Smooth muscle cell of trachea (primary cell): ENCODE measurements around the gene ZIC2. TPM values are rescaled to one million over a fixed set of nuclear protein-coding genes. Genes with fewer than 3 reads are reported as not detected.

Source experiments
- total RNA-seq: library from RNA; depleted of rRNA; stranded (reverse); fragments of >200 nt; gene quantifications from 2 replicates; pipeline ENCODE4 v1.2.1, GENCODE V29; 2014

Gene ZIC2
- under 0.01 TPM in 1 of 2 replicates, not detected in the other for total RNA-seq

GRCh38 chr13:99981735-99982035 is at the start of gene ZIC2:
Gene ZIC2, plus strand, starts transcription at chr13:99981784. Its CDS starts 281 bp downstream, at chr13:99982065.

GRCh38 chr13:99971576-99972189 is 9.9 kb upstream of the ZIC2 start, which contains the start of gene ZIC5:
Gene ZIC5, minus strand, starts transcription at chr13:99971767. Its CDS starts 164 bp downstream, at chr13:99971603.

Other genes with a start within 250 kb of the ZIC2 start
- not detected in 2 replicates for gene ZIC5, start 10.0 kb upstream of the ZIC2 start, total RNA-seq
- 34.7 and 40.7 TPM in 2 replicates for gene PCCA, start 107.3 kb downstream of the ZIC2 start, total RNA-seq